Stimulated activated naive B cell treated with anti-CD40 and anti-IgM and Interleukin-4, amounts not matched to agents 10 μg/mL and 1 μg/mL and 100 μg/mL, for 72 hours (primary cell): Measurements from ENCODE around the gene AKAP14.
"Not testable (repeated sequence)": the region's sequence is repeated elsewhere in the genome, so short reads cannot be mapped to it uniquely, and the experiment has no call there.

Source experiments
- ATAC-seq, 2 donors: fragments of 150-1000 bp; cut with Tn5 transposase; replicated peaks; 2 replicates each; pipeline ENCODE4 v1.10.0; 2021; ENCODE audit warnings: moderate library complexity in 1 of 2
- DNase-seq: peaks from one replicate; pipeline ENCODE4 v3.0.0; 2021
- H3K27ac Mint-ChIP-seq: one replicate; pipeline ENCODE4 v1.8.0; 2022; ENCODE audit warnings: mild to moderate bottlenecking, mixed read lengths
- H3K27me3 Mint-ChIP-seq, 2 donors: one replicate each; pipeline ENCODE4 v1.8.0; 2022; ENCODE audit warnings: mixed read lengths in 2 of 2
- H3K36me3 Mint-ChIP-seq, 2 donors: one replicate each; pipeline ENCODE4 v1.8.0; 2022; ENCODE audit warnings: mixed read lengths in 2 of 2, mild to moderate bottlenecking in 1 of 2
- H3K4me1 Mint-ChIP-seq, 2 donors: one replicate each; pipeline ENCODE4 v1.8.0; 2022; ENCODE audit warnings: mixed read lengths in 2 of 2, mild to moderate bottlenecking in 1 of 2
- H3K4me3 Mint-ChIP-seq, 2 donors: one replicate each; pipeline ENCODE4 v1.8.0; 2022; ENCODE audit warnings: mild to moderate bottlenecking in 2 of 2, mixed read lengths in 2 of 2, moderate library complexity in 1 of 2
- H3K9me3 Mint-ChIP-seq, 2 donors: one replicate each; pipeline ENCODE4 v1.8.0; 2022; ENCODE audit warnings: mixed read lengths in 2 of 2, mild to moderate bottlenecking in 1 of 2

AKAP14 gene

DNA sequence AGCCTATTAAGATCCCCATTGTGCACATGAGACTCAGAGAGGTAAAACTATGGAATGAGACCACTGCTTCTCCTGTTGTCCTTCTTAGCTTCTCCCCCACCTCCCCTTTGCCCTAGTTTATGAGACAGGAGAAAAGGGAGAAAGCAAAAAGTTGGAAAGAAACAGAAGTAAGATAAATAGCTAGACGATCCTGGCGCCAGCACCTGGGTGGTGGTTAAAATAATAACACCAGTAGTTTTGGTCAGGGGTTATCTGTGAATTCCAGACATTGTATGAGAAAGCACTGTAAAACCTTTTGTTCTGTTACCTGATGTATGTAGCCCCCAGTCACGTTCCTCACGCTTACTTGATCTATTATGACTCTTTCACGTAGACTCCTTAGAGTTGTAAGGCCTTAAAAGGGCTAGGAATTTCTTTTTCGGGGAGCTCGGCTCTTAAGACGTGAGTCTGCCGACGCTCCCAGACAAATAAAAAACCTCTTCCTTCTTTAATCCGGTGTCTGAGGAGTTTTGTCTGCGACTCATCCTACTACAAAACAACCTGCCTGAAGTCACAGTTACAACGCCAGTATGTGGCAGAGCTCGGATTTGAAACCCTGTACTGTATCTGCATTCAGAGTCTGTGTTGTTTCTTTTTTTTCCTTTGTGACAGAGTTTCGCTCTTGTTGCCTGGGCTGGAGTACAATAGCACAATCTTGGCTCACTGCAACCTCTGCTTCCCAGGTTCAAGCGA, 3.6 kb upstream of the AKAP14 start:
- DNase-seq, H3K4me3 Mint-ChIP-seq, H3K36me3 Mint-ChIP-seq, H3K9me3 Mint-ChIP-seq, ATAC-seq, H3K27me3 Mint-ChIP-seq, H3K4me1 Mint-ChIP-seq, H3K27ac Mint-ChIP-seq: not testable (repeated sequence)

GRCh38 chrX:119899125-119899524, 3.4 kb downstream of the AKAP14 start:
- DNase-seq (no peak), ATAC-seq (peak; percentile 72 to 85)
- Mint-ChIP-seq H3K27ac (no peak overlapping the region), H3K36me3 (no peaks in the 10 kb centered on the region), H3K27me3 (peaks cover 0 to 4% of the 10 kb centered on the region in 2 donors), H3K9me3 (no peaks in the 10 kb centered on the region), H3K4me3 (no peak overlapping the region), H3K4me1 (peaks cover 3 to 5% of the 10 kb centered on the region in 2 donors)

- peaks cover 0 to 9% of the 10 kb centered on the region in 2 donors for H3K27me3 Mint-ChIP-seq
- no peaks in the 10 kb centered on the region for H3K9me3 Mint-ChIP-seq
- no peak overlapping the region for H3K27ac Mint-ChIP-seq
- H3K4me3 Mint-ChIP-seq, result no peak overlapping the region
- peaks cover 3 to 5% of the 10 kb centered on the region in 2 donors for H3K4me1 Mint-ChIP-seq
- ATAC-seq, result no peak
- no peaks in the 10 kb centered on the region for H3K36me3 Mint-ChIP-seq
- no peak for DNase-seq
These were observed 5.3 kb downstream of the AKAP14 start for GRCh38 chrX:119900976-119901375.

GRCh38 chrX:119916310-119916709, 20.6 kb downstream of the AKAP14 start:
- Mint-ChIP-seq H3K27ac (no peak overlapping the region), H3K4me3 (no peak overlapping the region), H3K9me3 (no peaks in the 10 kb centered on the region), H3K4me1 (no peaks in the 10 kb centered on the region), H3K36me3 (no peaks in the 10 kb centered on the region), H3K27me3 (no peaks in the 10 kb centered on the region)
- no peak for DNase-seq
- ATAC-seq, result no peak

GRCh38 chrX:119917877-119918276, 22.2 kb downstream of the AKAP14 start:
- H3K4me3 Mint-ChIP-seq, result no peak overlapping the region
- DNase-seq, result no peak
- ATAC-seq, result no peak
- H3K4me1 Mint-ChIP-seq, result no peaks in the 10 kb centered on the region
- H3K36me3 Mint-ChIP-seq, result no peaks in the 10 kb centered on the region
- no peak overlapping the region for H3K27ac Mint-ChIP-seq
- no peaks in the 10 kb centered on the region for H3K27me3 Mint-ChIP-seq
- no peaks in the 10 kb centered on the region for H3K9me3 Mint-ChIP-seq

DNA sequence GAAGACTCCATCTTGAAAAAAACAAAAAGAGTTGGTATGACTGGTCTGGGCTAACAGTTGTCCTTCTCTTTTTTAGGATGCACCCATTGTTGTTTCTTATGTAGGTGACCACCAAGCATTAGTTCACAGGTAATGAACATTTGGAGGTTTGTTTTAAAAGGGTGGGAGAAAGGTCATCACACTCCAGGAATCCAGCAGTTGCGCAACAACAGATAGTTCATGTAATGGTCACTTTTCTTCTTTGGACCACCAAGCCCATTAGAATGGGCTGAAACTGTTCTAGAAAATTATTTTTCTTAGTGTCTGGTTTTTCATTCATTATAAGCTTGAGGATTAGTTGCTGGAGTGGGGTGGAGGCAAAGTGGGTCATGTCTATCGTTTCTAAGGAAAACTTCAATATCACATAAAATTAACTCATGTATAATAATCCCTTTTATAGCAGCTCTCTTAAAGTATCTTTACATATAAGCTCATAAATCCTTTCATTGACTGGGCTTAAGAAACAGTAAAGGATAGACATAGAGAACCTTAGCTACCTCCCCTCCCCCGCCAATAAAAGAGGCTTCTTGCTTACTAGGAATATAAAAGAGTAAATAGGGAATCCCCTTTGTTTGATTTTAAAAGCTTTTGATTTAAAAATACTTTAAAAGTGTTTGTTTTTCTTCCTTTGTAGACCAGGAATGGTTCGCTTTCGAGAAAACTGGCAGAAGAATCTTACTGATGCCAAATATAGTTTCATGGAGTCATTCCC, 24.3 kb downstream of the AKAP14 start:
- H3K27me3 Mint-ChIP-seq, result no peaks in the 10 kb centered on the region
- no peaks in the 10 kb centered on the region for H3K9me3 Mint-ChIP-seq
- no peak overlapping the region for H3K27ac Mint-ChIP-seq
- ATAC-seq, result no peak
- DNase-seq, result no peak
- H3K4me3 Mint-ChIP-seq, result no peak overlapping the region
- H3K4me1 Mint-ChIP-seq, result no peaks in the 10 kb centered on the region
- peaks cover under 1 to 3% of the 10 kb centered on the region in 2 donors for H3K36me3 Mint-ChIP-seq

DNA sequence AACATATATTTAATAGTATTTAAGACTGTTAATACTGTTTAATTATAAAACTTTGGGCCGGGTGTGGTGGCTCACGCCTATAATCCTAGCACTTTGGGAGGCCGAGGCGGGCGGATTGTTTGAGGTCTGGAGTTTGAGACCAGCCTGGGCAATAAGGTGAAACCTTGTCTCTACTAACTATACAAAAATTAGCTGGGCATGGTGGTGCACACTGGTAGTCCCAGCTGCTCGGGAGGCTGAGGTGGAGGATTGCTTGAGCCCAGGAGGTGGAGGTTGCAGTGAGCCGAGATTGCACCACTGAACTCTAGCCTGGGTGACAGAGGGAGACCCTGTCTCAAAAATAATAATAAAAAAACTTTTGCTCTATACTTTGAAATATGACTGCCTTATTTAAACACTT, 26.7 kb downstream of the AKAP14 start:
- not testable (repeated sequence) for H3K4me3 Mint-ChIP-seq, DNase-seq, H3K36me3 Mint-ChIP-seq, H3K9me3 Mint-ChIP-seq, ATAC-seq, H3K27me3 Mint-ChIP-seq, H3K27ac Mint-ChIP-seq, H3K4me1 Mint-ChIP-seq

- Mint-ChIP-seq H3K36me3 (peaks cover 7 to 8% of the 10 kb centered on the region in 2 donors), H3K4me1 (no peaks in the 10 kb centered on the region), H3K27me3 (no peaks in the 10 kb centered on the region), H3K4me3 (no peak overlapping the region), H3K9me3 (no peaks in the 10 kb centered on the region), H3K27ac (no peak overlapping the region)
- DNase-seq, result no peak
- no peak for ATAC-seq
These were observed 39.7 kb downstream of the AKAP14 start for GRCh38 chrX:119935215-119935874.

DNA sequence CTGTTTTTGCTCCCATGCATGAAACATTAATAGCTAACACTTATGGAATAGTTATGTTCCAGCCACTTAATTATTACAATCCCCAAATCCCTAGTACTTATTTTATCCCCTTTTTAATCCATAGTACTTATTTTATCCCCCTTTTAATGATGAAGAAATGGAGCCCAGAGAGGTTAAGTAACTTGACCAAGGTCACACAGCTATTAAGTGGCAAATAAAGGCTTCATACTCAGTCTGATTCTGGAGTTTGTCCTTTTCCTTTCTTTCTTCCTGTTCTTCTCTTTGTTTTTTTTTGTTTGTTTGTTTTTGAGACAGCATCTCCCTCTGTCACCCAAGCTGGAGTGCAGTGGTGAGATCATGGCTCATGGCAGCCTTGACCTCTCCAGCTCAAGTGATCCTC, 45.6 kb downstream of the AKAP14 start:
- Mint-ChIP-seq H3K27ac (no peak overlapping the region), H3K4me3 (peak overlapping the region in 1 of 2 donors; percentile 28), H3K27me3 (no peaks in the 10 kb centered on the region), H3K4me1 (peaks cover 5 to 7% of the 10 kb centered on the region in 2 donors), H3K9me3 (peaks cover 0 to 4% of the 10 kb centered on the region in 2 donors), H3K36me3 (peaks cover 5 to 8% of the 10 kb centered on the region in 2 donors)
- no peak for DNase-seq
- no peak for ATAC-seq

GRCh38 chrX:119942173-119942819, 46.6 kb downstream of the AKAP14 start:
- Mint-ChIP-seq H3K27me3 (no peaks in the 10 kb centered on the region), H3K36me3 (peaks cover 5 to 8% of the 10 kb centered on the region in 2 donors), H3K4me1 (peaks cover 5 to 7% of the 10 kb centered on the region in 2 donors), H3K9me3 (peaks cover 0 to 4% of the 10 kb centered on the region in 2 donors), H3K4me3 (peak overlapping the region; percentile 92 to 96), H3K27ac (peak overlapping the region; percentile 92)
- DNase-seq, result no peak
- ATAC-seq, result no peak

DNA sequence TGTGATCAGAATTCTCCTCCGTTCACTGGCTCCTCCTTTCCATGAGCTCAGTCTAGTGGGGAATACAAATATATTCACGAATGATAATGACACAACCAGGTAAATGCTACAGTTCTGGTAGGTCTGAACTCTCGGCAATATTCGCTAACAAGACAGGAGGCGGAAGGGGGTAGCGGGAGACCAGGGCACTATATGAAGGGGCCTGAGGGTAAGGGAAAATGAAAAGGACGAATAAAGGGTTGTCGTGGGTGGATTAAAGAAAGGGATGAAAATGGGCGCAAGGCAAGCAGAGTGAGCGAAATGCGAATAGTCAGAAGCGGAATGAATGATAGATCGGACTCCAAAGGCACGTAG, 47.1 kb downstream of the AKAP14 start:
- DNase-seq (no peak), ATAC-seq (peak; percentile 9 to 15)
- Mint-ChIP-seq H3K27ac (peak overlapping the region; percentile 92), H3K36me3 (peaks cover 5% of the 10 kb centered on the region in 2 donors), H3K4me3 (peak overlapping the region; percentile 92 to 96), H3K4me1 (peaks cover 5 to 7% of the 10 kb centered on the region in 2 donors), H3K27me3 (no peaks in the 10 kb centered on the region), H3K9me3 (peaks cover 0 to 4% of the 10 kb centered on the region in 2 donors)

DNA sequence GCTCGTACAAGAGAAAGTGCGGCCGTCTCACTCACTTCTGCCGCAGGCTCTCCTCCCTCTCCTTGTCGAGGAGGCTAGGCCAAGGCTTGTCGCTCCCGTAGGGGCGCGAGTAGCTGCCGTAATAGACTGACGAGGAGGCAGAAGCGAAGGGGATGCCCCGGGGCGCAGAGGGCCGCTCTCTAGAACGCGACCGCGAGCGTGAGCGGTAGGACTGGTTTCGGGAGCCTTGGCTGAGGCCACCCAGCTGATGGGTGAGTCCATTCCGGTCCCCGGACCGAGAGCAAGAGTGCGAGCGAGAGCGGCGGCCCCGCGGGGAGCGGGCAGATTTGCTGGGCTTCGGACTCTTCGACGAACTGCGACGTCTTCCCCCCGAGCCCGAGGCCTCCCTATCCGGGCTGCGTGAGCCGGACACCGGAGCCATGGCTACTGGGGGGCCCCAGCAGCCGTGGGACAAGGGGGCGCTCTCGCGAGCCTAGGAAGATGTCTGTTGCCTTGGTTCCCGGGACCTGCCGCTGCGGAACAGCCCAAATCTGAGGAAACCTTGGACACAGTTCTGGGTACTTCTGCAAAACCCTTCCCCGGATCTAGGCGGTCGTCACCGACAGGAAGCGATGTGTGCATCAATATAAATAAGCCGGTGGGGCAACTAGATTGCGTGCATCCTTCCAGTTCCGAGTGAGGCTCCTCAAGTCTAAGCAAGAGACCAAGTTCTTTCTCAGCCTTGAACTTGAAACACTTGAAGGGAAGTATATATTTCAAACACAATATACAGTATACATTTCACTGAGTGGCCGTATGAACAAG, 47.7 kb downstream of the AKAP14 start, which contains the start of gene NKAP:
Gene NKAP, minus strand, starts transcription at position 567 of the 804 bp plus-strand sequence. Its CDS starts 146 bp downstream, at position 421.
- Mint-ChIP-seq H3K9me3 (peaks cover 0 to 4% of the 10 kb centered on the region in 2 donors), H3K27me3 (peaks cover 1 to 2% of the 10 kb centered on the region in 2 donors), H3K27ac (peak within 1 kb of the TSS; percentile 92), H3K4me3 (peak within 1 kb of the TSS; percentile 92 to 96), H3K4me1 (peaks cover 5 to 7% of the 10 kb centered on the region in 2 donors), H3K36me3 (peaks cover 4 to 5% of the 10 kb centered on the region in 2 donors)
- ATAC-seq, result peak; percentile 91
- DNase-seq, result peak; percentile 77

DNA sequence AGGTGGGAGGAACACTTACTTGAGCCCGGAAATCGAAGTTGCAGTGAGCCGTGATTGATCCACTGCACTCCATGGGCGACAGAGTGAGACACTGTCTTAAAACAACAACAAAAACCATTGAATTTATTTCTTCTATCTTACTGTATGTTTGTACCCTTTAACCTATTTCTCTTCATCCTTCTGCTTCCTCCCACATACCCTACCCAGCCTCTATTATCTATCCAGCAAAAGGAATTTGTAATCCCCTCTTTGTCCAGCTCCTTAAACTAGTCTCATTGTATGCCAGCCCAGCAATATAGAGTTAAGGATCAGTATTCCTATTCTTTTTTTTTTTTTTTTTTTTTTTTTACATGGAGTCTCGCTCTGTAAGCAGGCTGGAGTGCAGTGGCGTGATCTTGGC, 49.8 kb downstream of the AKAP14 start:
- Mint-ChIP-seq H3K9me3 (peaks cover 0 to 4% of the 10 kb centered on the region in 2 donors), H3K27ac (no peak overlapping the region), H3K4me3 (no peak overlapping the region), H3K36me3 (peaks cover 4 to 5% of the 10 kb centered on the region in 2 donors), H3K27me3 (peaks cover 4 to 6% of the 10 kb centered on the region in 2 donors), H3K4me1 (peaks cover 5 to 7% of the 10 kb centered on the region in 2 donors)
- ATAC-seq (no peak), DNase-seq (no peak)
